ENCODE measurements around the gene KRTAP10-6.
"Not testable (repeated sequence)": the region's sequence is repeated elsewhere in the genome, so short reads cannot be mapped to it uniquely, and the experiment has no call there.

- not testable (repeated sequence) for TF ChIP-seq REST (IDR thresholded peaks at IDR 0.05; ENCODE audit: insufficient replicate concordance, low read depth); CTCF (IDR thresholded peaks at IDR 0.05; ENCODE audit: insufficient read depth, low read length); SPI1 (IDR thresholded peaks at IDR 0.05; ENCODE audit: borderline replicate concordance, low read depth); POLR2AphosphoS5 (IDR thresholded peaks at IDR 0.05; ENCODE audit: low read depth); GABPA (IDR thresholded peaks at IDR 0.05; ENCODE audit: low read depth)
Observed at GRCh38 chr21:44573630-44574456, 18.5 kb downstream of the KRTAP10-6 start, which contains the start of gene KRTAP10-4.

Measured in HL-60 (cell line).